C4-2B (cell line): ENCODE measurements around the gene KRTAP6-2.

Source experiments
- CTCF ChIP-seq: fragments of 450-650 bp; conservative IDR thresholded peaks from 2 replicates; pipeline ENCODE4 v1.5.1; 2017; ENCODE audit warnings: mild to moderate bottlenecking
- ZFX ChIP-seq: fragments of 450-650 bp; IDR thresholded peaks from 2 replicates; pipeline ENCODE4 v1.6.1; 2017

GRCh38 chr21:30629200-30629599 is 30.5 kb upstream of the KRTAP6-2 start:
- no peak for TF ChIP-seq CTCF
- TF ChIP-seq ZFX, result no peak
